Skin epidermis (tissue), 12 donors: Measurements from ENCODE around the gene UVSSA.
A peak's percentile ranks its signal among the peaks of the same experiment; 100 is the strongest.
"Not testable (repeated sequence)": the region's sequence is repeated elsewhere in the genome, so short reads cannot be mapped to it uniquely, and the experiment has no call there.

Experiments used
- H3K27ac ChIP-seq, 21 experiments: fragments of 200-600 bp; sonication (generic) in 11 of 21; one replicate each; pipeline ENCODE4 v1.5.0; 2020; ENCODE audit warnings: mild to moderate bottlenecking in 3 of 21, inconsistent platforms in 2 of 21, moderate library complexity in 2 of 21
- H3K4me3 ChIP-seq, 7 experiments: fragments of 200-600 bp; sonication (generic) in 2 of 7; one replicate each; pipeline ENCODE4 v1.5.0; 2020; ENCODE audit warnings: inconsistent platforms in 2 of 7, mild to moderate bottlenecking in 2 of 7, moderate library complexity in 1 of 7

UVSSA gene

GRCh38 chr4:1329408-1330371 lies 17.3 kb upstream of the UVSSA start:
- no peak overlapping the region for H3K4me3 ChIP-seq
- H3K27ac ChIP-seq = peak overlapping the region in 12 of 21 experiments; percentile 10 to 69 (median 43)

- H3K4me3 ChIP-seq = no peak overlapping the region
- H3K27ac ChIP-seq = peak overlapping the region in 15 of 21 experiments; percentile 8 to 66 (median 44)
Measured at GRCh38 chr4:1330761-1331590, 16.0 kb upstream of the UVSSA start.

- Histone ChIP-seq H3K4me3 (no peak overlapping the region), H3K27ac (peak overlapping the region in 15 of 21 experiments; percentile 3 to 66 (median 43))
Measured at GRCh38 chr4:1331591-1332353, 15.2 kb upstream of the UVSSA start.

GRCh38 chr4:1332686-1333085 lies 14.3 kb upstream of the UVSSA start:
- Histone ChIP-seq H3K27ac (peak overlapping the region in 12 of 21 experiments; percentile 5 to 55 (median 36)), H3K4me3 (no peak overlapping the region)

- no peak overlapping the region for H3K4me3 ChIP-seq
- H3K27ac ChIP-seq = peak overlapping the region in 10 of 21 experiments; percentile 6 to 55 (median 40)
Measured at GRCh38 chr4:1333256-1333655, 13.8 kb upstream of the UVSSA start.

GRCh38 chr4:1333851-1334578 lies 13.0 kb upstream of the UVSSA start:
- not testable (repeated sequence) for H3K4me3 ChIP-seq
- H3K27ac ChIP-seq = peak overlapping the region in 8 of 21 experiments; percentile 5 to 53 (median 26)

GRCh38 chr4:1334579-1334895 lies 12.5 kb upstream of the UVSSA start:
- no peak overlapping the region for H3K4me3 ChIP-seq
- H3K27ac ChIP-seq = peak overlapping the region in 8 of 21 experiments; percentile 5 to 53 (median 26)

- H3K4me3 ChIP-seq = not testable (repeated sequence)
- H3K27ac ChIP-seq = peak overlapping the region in 4 of 21 experiments; percentile 5 to 53 (median 34)
Measured at GRCh38 chr4:1335193-1335883, 11.7 kb upstream of the UVSSA start.

- Histone ChIP-seq H3K27ac (no peak overlapping the region), H3K4me3 (no peak overlapping the region)
Measured at GRCh38 chr4:1336088-1336491, 10.9 kb upstream of the UVSSA start.

- Histone ChIP-seq H3K4me3 (no peak overlapping the region), H3K27ac (peak overlapping the region in 1 of 21 experiments; percentile 39)
Measured at GRCh38 chr4:1337376-1337831, 9.6 kb upstream of the UVSSA start.

GRCh38 chr4:1337951-1338751 lies 8.9 kb upstream of the UVSSA start:
- Histone ChIP-seq H3K4me3 (no peak overlapping the region), H3K27ac (peak overlapping the region in 2 of 21 experiments; percentile 28 to 39)

- no peak overlapping the region for H3K4me3 ChIP-seq
- peak overlapping the region in 1 of 21 experiments; percentile 28 for H3K27ac ChIP-seq
Measured at GRCh38 chr4:1338752-1339414, 8.1 kb upstream of the UVSSA start.

GRCh38 chr4:1339489-1339888 lies 7.5 kb upstream of the UVSSA start:
- no peak overlapping the region for H3K4me3 ChIP-seq
- no peak overlapping the region for H3K27ac ChIP-seq

GRCh38 chr4:1340181-1340747 lies 6.7 kb upstream of the UVSSA start:
- Histone ChIP-seq H3K4me3 (no peak overlapping the region), H3K27ac (no peak overlapping the region)

- H3K27ac ChIP-seq = no peak overlapping the region
- no peak overlapping the region for H3K4me3 ChIP-seq
Measured at GRCh38 chr4:1340861-1341260, 6.1 kb upstream of the UVSSA start.

GRCh38 chr4:1342003-1342402 lies 5.0 kb upstream of the UVSSA start:
- no peak overlapping the region for H3K27ac ChIP-seq

GRCh38 chr4:1344696-1345095 lies 2.3 kb upstream of the UVSSA start:
- Histone ChIP-seq H3K4me3 (no peak overlapping the region), H3K27ac (peak overlapping the region in 4 of 21 experiments; percentile 96 to 100 (median 98))

More at GRCh38 chr4:1342003-1342402, 5.0 kb upstream of the UVSSA start:
- no peak overlapping the region for H3K4me3 ChIP-seq
